Psoas muscle (tissue), 8 donors: Measurements from ENCODE around the gene CD200R1L. TPM values are rescaled to one million over a fixed set of nuclear protein-coding genes. Genes with fewer than 3 reads are reported as not detected.

Experiments used
- ATAC-seq, 4 donors: fragments of 200-7000 bp; cut with Tn5 transposase; one replicate each; pipeline ENCODE4 v1.9.1; 2020; ENCODE audit warnings: moderate library complexity in 3 of 4, mild to moderate bottlenecking in 2 of 4
- DNase-seq, 2 donors: peaks; one replicate each; pipeline ENCODE4 v3.0.0-alpha.2; 2020
- H3K27ac ChIP-seq: fragments of 200-600 bp; one replicate; pipeline ENCODE4 v1.8.0; 2022
- H3K27me3 ChIP-seq, 3 donors: fragments of 200-600 bp in 1 of 3; one replicate each; pipeline versions ENCODE4 v1.6.1 to v1.8.0; 2013 to 2022; ENCODE audit warnings: low read length in 2 of 3, mild to moderate bottlenecking in 2 of 3, moderate library complexity in 1 of 3; ENCODE audit not compliant: insufficient read depth in 3 of 3
- H3K36me3 ChIP-seq, 2 donors: fragments of 200-600 bp in 1 of 2; one replicate each; pipeline versions ENCODE4 v1.6.1 to v1.8.0; 2013 to 2022; ENCODE audit warnings: low read depth in 1 of 2, mild to moderate bottlenecking in 1 of 2, moderate library complexity in 1 of 2; ENCODE audit not compliant: insufficient read depth in 1 of 2
- H3K4me1 ChIP-seq: fragments of 200-600 bp; one replicate; pipeline ENCODE4 v1.8.0; 2022
- H3K4me3 ChIP-seq: fragments of 200-600 bp; one replicate; pipeline ENCODE4 v1.8.0; 2022; ENCODE audit warnings: mild to moderate bottlenecking
- H3K9me3 ChIP-seq: fragments of 200-600 bp; one replicate; pipeline ENCODE4 v1.8.0; 2022
- WGBS, 3 donors: extraction: QIAGEN DNeasy Blood & Tissue Kit; methylation state at CpG; one replicate each; pipeline versions ENCODE4 v1.1.6 to v1.1.7; 2013; 5-methylcytosine and 5-hydroxymethylcytosine counted together
- intact Hi-C, 2 donors: fragments of 100-400 bp; cut with DNase I; formaldehyde crosslinking; loops; one replicate each; pipeline versions ENCODE4 v1.11.0 to v1.14.2; 2022
- polyA plus RNA-seq, 3 donors: library from polyadenylated mRNA; stranded (reverse); fragments of 200-250 nt; gene quantifications; one replicate each; pipeline ENCODE4 v1.2.3, GENCODE V29; 2013
- total RNA-seq, 4 donors: library from RNA; stranded (reverse); fragmentation: NEBNext Ultra II Directional in 2 of 4; extraction: Animal tissue kit (Norgen Biotek cat#: 25700) in 2 of 4; gene quantifications; one replicate each; pipeline versions ENCODE4 v1.2.1 to v1.2.4, GENCODE V29; 2021 to 2023
- TF ChIP-seq, protein P1 (sequence below): fragments of 200-600 bp; IDR thresholded peaks from one replicate; pipeline ENCODE4 v1.8.0; 2022; ENCODE audit warnings: antibody characterized with exemption
- donor health status: healthy with polysubstance abuse.
- donor health status: DM: no; HTN: no; CAD: no; lungs with moderate emphysema.
- donor health status: Bipolar disorder and iron deficiency.
- donor health status: healthy.
- donor health status: DM: yes; HTN: yes; CAD: no.
- donor health status: DM: no; HTN: no; CAD: no.
- donor health status: DM: no; HTN: no; CAD: no.
- donor health status: DM: yes; HTN: yes; CAD: no.

CD200R1L gene
- total and polyA plus RNA-seq, 7 donors, result not detected

DNA sequence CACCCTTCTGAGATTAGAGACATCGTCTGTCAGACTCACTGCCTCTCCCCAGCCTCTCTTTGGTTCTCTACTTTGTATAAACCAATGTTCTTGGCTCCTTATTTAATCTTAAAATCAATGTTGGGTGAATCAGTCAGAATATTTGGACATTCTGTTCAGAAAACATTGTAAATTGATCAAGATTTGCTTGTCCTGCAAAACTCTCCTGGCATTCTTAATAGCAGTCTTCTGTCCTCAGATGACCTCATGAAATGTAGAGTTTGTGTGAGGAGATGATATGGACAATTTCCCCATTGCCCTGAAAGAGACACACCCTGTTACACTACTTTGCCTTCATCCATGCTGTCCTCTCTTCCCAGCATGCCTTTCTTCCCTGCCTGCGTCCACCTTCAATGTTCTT lies 33.6 kb downstream of the CD200R1L start:
- Histone ChIP-seq H3K27ac (no peak overlapping the region), H3K9me3 (no peaks in the 10 kb centered on the region), H3K27me3 (no peaks in the 10 kb centered on the region), H3K36me3 (no peaks in the 10 kb centered on the region), H3K4me1 (no peaks in the 10 kb centered on the region), H3K4me3 (no peak overlapping the region)
- no peak for ATAC-seq
- intact Hi-C loops, result loop anchor here in 1 of 2 donors (5.0 kb wide), 1 partner anchor 76 kb away; no protein-coding TSS in a partner anchor
- 74 to 80% (median 75%) methylated on average over 2 of the region's 2 CpGs for WGBS, 3 donors
- no peak for DNase-seq
- TF ChIP-seq, protein P1, sequence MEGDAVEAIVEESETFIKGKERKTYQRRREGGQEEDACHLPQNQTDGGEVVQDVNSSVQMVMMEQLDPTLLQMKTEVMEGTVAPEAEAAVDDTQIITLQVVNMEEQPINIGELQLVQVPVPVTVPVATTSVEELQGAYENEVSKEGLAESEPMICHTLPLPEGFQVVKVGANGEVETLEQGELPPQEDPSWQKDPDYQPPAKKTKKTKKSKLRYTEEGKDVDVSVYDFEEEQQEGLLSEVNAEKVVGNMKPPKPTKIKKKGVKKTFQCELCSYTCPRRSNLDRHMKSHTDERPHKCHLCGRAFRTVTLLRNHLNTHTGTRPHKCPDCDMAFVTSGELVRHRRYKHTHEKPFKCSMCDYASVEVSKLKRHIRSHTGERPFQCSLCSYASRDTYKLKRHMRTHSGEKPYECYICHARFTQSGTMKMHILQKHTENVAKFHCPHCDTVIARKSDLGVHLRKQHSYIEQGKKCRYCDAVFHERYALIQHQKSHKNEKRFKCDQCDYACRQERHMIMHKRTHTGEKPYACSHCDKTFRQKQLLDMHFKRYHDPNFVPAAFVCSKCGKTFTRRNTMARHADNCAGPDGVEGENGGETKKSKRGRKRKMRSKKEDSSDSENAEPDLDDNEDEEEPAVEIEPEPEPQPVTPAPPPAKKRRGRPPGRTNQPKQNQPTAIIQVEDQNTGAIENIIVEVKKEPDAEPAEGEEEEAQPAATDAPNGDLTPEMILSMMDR, result no peak

DNA sequence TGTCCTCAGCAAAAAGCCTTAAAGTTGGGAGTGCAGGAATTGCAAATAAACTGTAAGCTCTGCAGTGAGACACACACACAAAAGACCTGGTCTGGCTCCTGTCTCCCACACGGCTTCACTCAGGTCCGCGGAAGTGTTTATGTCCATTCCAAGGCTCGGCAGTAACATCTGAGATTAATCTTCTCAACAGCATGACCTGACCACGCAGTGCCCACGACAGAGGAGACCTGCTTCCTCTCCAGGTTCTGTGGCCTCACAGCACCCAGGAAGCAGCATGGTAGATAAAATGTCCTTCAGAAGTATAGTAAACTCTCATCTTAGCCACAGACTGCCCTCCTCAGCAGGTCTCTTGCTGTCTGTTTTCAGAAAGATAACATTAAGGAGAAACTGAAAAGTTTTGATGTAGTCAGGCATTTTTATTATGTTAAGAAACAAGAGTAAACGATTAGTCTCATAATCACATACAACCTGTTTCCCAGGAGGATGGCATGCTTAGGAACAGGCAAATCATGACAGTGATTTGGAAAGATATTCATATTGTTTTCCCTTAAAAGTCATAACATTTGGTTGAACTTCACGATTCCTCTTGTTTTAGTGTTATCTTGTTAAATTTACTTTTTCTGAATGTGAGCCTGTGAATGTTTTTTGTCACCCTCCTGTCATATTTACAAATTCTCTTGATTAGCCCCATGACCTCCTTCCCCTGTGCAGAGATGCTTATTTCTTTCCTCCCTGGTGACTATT lies 34.6 kb downstream of the CD200R1L start:
- WGBS, 3 donors, result 55 to 65% (median 62%) methylated on average over 8 of the region's 8 CpGs
- no peak overlapping the region for H3K4me3 ChIP-seq
- H3K27ac ChIP-seq, result peak overlapping the region; percentile 27
- no peaks in the 10 kb centered on the region for H3K36me3 ChIP-seq
- H3K27me3 ChIP-seq, result no peaks in the 10 kb centered on the region
- DNase-seq, result no peak
- intact Hi-C loops, result loop anchor here in 1 of 2 donors (5.0 kb wide), 1 partner anchor 75 kb away; no protein-coding TSS in a partner anchor
- H3K4me1 ChIP-seq, result no peaks in the 10 kb centered on the region
- TF ChIP-seq, protein P1, result no peak
- H3K9me3 ChIP-seq, result no peaks in the 10 kb centered on the region
- ATAC-seq, result peak in 1 of 4 donors; percentile 8

DNA sequence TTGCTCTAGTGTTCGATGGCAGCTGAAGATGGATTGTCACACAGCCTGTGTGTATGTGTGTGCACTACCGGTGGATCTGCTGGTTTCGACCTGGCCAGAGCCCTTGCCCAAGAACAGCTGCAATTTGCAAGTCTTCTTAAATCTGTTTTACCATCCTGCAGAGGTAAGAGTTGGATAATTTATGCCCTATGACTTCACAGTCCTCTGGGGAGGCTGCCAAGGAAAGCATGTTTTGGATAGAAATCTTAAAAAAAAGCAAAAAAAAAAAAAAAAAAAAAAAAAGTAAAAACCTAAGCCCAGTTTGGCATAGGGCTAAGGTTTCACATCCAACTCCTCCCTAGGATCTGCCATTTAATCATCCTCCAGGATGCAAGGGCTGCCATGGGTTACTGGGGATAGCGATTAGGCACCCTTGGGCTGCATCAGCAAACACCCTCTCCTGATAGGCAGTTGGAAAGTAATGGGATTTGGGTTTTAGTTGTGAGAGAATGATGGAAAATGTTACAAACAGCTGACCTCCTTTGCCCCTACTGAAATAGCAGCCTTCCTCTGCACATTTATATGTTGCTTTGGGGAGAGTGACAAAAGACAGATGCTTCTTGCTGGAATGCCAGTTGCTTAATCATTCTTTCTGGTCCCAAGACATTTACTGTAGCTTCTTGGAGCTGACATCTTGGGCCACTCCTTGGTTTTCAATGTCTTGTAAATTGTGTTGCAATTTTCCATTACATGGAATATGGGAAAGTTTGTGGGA lies 35.4 kb downstream of the CD200R1L start:
- H3K4me3 ChIP-seq, result no peak overlapping the region
- H3K36me3 ChIP-seq, result no peaks in the 10 kb centered on the region
- 13 to 29% (median 19%) methylated on average over 4 of the region's 4 CpGs for WGBS, 3 donors
- ATAC-seq (peak; percentile 47 to 79 (median 66)), DNase-seq (peak in 1 of 2 donors; percentile 18)
- no peak overlapping the region for H3K27ac ChIP-seq
- H3K27me3 ChIP-seq, result no peaks in the 10 kb centered on the region
- intact Hi-C loops, result loop anchor here in 1 of 2 donors (5.0 kb wide), 1 partner anchor 74 kb away; no protein-coding TSS in a partner anchor
- TF ChIP-seq, protein P1, result no peak
- no peaks in the 10 kb centered on the region for H3K4me1 ChIP-seq
- H3K9me3 ChIP-seq, result no peaks in the 10 kb centered on the region

DNA sequence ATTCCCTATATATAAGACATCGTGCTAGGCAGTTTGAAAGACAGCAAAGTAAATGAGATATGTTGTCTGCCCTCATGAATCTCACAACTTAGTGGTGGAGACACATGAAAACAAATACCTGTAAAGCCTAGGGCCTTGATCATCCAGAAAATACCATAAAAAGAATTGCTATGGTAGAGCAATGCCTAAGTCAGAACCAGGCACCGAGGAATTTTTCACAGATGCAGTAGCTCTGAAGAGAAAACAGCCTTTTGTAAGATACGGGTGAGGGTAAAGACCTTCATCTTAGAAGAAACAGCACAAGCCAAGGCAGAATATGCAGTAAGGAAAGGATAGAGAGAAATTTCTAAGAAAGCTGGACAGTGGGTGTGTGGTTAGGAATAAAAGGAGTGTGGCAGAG lies 36.1 kb downstream of the CD200R1L start:
- intact Hi-C loops, result loop anchor here in 1 of 2 donors (5.0 kb wide), 1 partner anchor 73 kb away; no protein-coding TSS in a partner anchor
- ATAC-seq, result no peak
- no peak for DNase-seq
- H3K36me3 ChIP-seq, result no peaks in the 10 kb centered on the region
- H3K27me3 ChIP-seq, result no peaks in the 10 kb centered on the region
- 78 to 92% (median 79%) methylated on average over 3 of the region's 3 CpGs for WGBS, 3 donors
- TF ChIP-seq, protein P1, result no peak
- H3K27ac ChIP-seq, result no peak overlapping the region
- no peaks in the 10 kb centered on the region for H3K4me1 ChIP-seq
- no peak overlapping the region for H3K4me3 ChIP-seq
- H3K9me3 ChIP-seq, result no peaks in the 10 kb centered on the region
